GM18507 (cell line): Measurements from ENCODE around the gene COLEC11.
"Not testable (repeated sequence)": the region's sequence is repeated elsewhere in the genome, so short reads cannot be mapped to it uniquely, and the experiment has no call there.

Experiments used
- DNase-seq: peaks from one replicate; pipeline ENCODE4 v3.0.0; 2011; ENCODE audit warnings: low read depth; ENCODE audit not compliant: insufficient read length; ENCODE audit errors: extremely low spot score
- FAIRE-seq: peaks from 2 replicates; lab custom pipeline; 2011; peaks lifted over from hg19 to GRCh38; lab: Jason Lieb, UNC

Gene COLEC11

DNA sequence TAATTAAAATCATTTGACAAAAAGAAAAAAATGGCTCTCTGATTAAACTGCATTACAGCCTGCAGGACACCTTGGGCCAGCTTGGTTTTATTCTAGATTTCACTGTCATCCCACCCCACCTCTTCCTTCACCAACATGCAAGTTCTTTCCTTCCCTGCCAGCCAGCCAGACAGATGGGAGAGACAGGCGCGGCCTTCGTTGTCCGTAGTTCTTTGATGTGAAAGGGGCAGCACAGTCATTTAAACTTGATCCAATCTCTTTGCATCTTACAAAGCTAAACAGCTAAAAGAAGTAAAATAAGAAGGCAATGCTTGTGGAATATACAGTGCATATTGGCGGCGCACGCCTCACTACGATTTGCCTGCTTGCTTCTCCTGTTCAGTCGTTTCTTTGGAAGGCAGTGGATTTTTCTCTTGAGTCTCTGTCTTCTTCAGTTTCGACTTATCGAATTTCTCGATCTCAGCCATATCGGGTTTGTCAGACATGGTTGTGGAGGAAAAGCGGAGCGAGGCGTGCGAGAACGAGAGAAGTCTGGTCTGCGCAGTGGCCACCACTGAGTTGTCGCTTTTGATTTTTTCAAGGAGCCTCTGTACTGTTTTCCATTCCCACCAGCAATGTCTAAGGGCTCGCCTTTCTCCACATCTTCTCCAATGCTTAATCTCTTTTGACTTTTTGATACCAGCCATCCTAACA is 22.4 kb downstream of the COLEC11 start:
- no peak for FAIRE-seq
- no peak for DNase-seq

DNA sequence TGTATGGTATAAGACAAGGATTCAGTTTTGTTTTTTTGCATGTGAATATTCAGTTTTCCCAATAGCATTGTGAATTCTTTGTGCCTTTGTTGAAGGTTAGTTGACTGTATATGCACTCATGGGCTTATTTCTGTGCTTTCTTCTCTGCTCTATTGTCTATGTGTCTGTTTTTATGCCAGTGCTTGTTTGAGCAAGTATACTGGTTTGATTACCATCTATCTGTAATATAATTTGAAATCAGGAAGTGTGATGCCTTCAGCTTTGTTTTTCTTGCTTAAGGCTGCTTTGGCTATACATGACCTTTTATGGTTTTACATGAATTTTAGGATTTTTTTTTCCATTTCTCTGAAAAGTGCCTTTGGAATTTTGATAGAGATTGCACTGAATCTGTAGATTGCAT is 23.5 kb downstream of the COLEC11 start:
- no peak for FAIRE-seq

DNA sequence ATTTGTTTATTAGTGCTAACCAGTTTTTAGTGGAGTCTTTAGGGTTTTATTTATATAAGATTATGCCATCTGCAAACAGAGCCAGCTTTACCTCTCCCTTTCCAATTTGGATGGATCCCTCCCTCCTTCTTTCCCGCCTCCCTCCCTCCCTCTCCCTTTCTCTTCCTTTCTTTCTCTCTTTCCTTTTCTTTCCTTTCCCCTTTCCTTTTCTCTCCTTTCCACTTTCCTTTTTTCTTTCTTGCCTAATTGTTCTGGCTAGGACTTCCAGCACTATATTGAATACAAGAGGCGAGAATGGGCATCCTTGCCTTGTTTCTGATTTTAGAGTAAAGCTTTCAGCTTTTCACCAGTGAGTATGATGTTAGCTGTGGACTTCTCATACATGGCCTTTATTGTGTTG is 24.1 kb downstream of the COLEC11 start:
- FAIRE-seq (no peak), DNase-seq (no peak)

More for the DNA sequence above, 23.5 kb downstream of the COLEC11 start:
- DNase-seq: no peak

DNA sequence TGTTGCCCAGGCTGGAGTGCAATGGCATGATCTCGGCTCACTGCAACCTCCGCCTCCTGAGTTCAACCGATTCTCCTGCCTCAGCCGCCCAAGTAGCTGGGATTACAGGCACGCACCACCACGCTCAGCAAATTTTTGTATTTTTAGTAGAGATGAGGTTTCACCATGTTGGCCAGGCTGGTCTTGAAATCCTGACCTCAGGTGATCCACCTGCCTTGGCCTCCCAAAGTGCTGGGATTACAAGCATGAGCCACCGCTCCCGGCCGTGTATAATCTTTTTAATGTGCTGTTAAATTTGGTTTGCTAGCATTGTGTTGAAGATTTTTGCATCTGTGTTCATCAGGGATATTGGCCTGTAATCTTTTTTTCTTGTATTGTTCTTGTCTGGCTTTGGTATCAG is 24.7 kb downstream of the COLEC11 start:
- not testable (repeated sequence) for FAIRE-seq

DNA sequence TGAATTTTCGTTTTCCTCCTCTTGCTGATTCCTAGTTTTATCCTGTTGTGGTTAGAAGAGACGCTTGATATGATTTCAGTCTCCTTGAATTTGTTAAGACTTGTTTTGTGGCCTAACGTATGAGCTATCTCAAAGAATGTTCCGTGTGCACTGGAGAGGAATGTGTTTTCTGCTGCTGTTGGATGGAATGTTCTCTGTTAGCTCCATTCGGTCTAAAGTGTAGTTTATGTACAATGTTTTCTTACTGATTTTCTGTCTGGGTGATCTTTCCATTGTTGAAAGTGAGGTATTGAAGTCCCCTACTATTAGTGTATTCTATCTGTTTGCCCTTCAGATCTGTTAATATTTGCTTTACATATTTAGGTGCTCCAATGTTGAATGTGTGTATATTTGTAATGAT is 25.9 kb downstream of the COLEC11 start:
- DNase-seq (no peak), FAIRE-seq (no peak)

More for the DNA sequence above, 24.7 kb downstream of the COLEC11 start:
- DNase-seq: not testable (repeated sequence)

DNA sequence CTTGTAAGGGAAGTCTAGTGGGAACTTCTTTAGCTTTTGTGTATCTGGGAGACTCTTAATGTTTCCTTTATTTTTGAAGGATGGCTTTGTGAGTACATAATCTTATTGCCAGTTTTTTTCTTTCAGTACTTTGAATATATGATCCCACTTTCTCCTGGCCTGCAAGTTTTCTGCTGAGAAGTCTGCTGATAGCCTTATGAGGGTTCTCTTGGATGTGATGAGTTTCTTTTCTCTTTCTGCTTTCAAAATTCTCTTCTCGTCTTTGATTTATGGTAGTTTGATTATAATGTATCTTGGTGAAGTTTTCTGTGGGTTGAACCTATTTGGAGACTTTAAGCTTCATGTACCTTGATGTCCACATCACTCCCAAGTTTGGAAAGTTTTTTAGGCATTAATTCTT is 28.1 kb downstream of the COLEC11 start:
- no peak for DNase-seq
- FAIRE-seq: no peak

DNA sequence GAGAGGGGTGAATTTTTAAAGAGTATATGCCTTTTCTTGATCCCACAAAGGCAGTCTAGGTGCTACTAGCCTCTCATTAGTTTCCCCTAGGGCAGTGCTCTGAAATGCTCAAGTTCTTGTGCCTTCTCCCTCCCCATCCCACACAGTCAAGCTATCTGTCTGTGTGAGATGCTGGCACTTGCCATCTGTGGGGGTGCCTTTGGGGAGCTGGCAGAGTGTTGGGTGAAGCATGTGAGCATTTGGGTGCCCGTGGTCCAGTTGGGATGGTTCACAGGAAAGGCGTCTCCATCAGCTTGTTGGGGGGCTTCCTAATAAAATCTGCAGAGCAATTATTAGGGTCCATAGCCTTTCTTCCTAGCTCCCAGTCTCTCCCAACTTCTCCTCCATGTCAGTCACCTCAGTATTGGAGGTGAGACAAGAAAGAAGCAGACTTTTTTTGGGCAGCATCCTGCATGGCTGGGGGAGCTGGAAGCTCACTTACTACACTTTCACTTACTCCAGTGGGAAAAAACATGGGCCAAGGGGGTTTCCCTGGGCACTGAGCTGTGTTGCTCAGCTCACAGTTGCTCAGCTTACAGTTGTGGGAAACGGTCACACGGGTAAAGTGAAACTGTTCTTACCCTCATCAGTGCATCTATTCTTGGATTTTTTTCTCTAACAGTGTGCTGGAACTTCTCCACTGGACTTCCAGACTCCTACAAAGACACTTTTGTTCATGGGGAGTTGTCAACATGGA is 29.3 kb downstream of the COLEC11 start:
- FAIRE-seq (no peak), DNase-seq (no peak)

DNA sequence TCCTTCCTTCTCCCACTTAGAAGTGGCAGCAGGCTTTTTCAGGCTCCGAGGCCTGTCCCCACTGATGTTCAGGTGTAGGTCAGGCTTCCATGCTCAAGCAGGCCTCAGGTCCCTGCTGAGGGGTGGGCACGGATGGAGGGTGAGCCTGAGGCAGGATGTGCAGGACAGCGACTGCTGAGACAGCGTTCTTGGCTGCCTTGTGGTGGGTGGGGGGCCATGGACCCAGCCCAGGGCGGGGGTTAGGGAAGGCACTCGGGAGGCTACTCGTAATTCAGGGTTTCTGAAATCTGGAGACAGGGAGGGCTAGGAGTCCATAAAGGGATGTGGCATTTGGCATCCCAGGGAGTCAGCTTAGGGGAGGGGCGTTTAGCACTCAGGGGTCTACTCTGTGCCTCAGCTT is 30.3 kb downstream of the COLEC11 start:
- DNase-seq (no peak), FAIRE-seq (no peak)

DNA sequence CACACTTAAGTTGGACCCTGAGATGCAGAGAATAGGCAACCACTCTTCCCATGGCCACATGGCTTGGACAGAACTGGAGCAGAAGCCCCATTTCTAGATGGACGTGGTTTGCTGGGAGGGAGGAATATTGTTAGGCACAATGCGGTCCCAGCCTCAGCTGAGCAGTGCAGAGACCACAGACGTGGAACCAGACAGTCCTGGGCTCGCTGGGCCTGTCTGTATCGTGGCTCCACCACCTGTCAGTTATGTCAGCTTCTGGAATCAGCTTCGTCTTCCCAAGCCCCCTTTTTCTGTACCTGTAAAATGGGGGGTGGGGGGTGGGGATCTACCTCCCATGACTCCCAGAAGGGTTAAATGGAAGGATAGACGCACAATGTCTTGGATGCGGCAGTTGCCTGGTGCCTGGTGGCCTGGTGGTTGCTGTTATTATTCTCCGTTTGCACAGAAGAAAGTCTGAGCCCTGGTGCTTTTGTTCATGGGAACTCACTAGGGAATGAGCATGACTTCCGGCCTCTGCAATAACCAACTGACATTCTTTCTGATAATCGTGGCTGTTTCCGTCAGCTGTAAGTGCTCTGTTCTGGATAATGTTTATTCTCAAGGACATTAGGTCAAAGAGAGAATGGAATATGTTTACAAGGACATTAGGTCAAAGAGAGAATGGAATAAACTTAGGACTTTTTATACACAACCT is 31.4 kb downstream of the COLEC11 start:
- FAIRE-seq (no peak), DNase-seq (no peak)

DNA sequence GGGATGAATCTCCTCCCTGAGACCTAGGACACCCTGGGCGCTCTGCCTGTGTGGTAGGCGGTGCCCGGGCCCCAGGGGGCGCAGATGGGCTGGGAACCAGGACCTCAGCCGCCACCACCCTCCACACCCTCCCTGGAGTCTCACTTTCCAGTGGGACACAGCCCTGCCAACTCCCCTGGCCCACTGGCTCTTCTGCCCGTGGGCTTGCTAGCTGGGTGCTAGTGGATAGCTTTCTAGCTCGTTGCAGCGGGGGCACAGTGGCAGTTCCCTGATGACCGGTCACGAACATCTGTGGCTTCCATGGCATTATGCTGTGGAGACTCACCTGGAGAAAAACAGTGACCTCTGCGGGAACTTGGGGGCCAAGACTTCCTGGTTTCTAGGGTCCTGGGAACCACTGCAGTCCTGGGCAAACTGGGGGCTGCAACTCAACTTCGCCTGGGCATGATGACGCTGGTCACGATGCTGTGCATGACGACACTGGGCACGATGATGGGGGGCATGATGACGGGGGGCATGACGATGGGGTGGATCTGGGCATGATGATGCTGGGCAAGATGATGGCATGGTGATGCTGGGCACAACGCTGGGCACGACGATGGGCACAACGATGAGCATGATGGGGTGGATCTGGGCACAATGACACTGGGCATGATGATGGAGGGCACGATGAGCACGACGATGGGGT is 32.0 kb downstream of the COLEC11 start:
- FAIRE-seq: no peak

DNA sequence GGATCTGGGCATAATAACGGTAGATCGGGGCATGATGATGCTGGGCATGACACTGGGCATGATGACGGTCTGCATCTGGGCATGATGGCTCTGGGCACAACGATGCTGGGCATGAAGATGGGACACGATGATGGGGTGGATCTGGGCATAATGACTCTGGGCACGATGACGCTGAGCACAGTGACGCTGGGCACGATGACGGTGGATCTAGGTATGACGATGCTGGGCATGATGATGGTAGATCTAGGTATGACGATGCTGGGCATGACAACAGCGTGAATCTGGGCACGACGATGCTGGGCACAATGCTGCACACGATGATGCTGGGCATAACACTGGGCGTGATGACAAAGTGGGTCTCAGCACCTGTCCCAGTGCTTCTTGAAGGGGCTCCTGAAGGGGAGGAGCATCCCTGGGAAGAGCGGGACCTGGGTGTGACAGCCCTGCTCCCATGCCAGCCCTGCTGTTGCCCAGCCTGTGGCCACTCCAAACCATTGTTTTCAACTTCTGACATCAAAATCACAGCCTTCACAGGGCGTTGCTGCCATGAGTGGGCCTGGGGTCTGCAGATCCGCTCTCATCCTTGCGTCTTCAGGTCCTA is 32.7 kb downstream of the COLEC11 start:
- FAIRE-seq: no peak

More for the DNA sequence above, 32.0 kb downstream of the COLEC11 start:
- no peak for DNase-seq

DNA sequence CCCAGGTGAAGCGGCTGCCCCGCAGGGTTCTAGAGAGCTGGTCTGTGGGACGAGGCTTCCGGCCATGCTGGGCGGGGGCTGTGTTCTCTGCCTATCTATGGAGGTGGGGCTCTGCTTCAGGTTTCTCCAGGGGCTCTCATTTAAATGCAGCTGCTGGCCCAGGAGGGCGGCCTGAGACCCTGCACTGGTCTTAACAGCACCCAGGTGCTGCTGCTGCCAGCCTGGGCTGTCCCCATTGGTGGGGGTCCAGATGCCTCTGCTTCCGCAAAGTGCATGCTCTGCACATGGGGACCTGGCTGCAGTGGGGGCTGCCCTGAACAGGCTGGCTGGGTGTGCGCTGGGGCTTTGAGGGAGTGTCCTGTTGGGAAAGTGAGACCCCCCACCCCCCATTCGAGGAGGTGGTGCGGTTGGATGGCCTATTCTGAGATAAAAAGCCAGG is 33.3 kb downstream of the COLEC11 start:
- DNase-seq: no peak
- no peak for FAIRE-seq

More for the DNA sequence above, 32.7 kb downstream of the COLEC11 start:
- no peak for DNase-seq

DNA sequence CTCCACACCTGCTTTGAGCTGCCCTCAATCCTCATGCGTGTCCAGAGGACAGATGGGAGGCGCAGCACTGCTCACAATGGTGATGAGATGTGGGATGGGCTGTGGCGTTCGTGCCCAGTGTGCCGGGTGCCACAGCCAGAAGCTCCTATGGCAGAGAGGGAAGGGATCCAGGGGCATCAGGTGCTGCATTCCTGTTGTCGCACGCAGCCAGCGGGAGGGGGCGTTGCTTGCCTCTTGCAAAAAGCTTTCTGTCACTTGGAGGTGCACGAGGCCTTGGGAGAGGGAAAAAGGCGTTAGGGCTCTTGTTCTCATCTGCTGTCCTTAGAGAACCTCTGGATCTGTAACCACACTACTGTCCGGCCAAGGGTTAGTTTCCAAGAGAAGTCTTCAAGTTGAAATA is 33.9 kb downstream of the COLEC11 start:
- DNase-seq: no peak

DNA sequence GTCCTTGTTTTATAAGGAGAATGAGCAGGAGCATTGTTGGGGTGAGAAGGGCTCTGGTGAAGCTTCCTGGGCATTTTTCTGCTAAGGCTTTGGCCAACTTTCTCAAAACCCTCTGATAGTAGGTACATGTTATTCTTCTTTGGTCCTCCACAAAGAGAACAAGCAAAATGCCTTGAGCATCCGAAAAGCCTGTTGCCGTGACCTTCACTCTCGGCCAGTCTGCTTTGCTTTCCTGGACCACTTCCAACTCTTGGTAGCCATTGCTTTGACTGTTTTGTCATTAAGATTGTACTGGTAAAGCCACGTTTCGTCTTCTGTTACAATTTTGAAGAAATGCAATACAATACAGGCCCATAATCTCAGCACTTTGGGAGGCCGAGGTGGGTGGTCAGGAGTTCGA is 35.7 kb downstream of the COLEC11 start:
- no peak for FAIRE-seq
- DNase-seq: no peak

More for the DNA sequence above, 33.9 kb downstream of the COLEC11 start:
- FAIRE-seq: no peak

DNA sequence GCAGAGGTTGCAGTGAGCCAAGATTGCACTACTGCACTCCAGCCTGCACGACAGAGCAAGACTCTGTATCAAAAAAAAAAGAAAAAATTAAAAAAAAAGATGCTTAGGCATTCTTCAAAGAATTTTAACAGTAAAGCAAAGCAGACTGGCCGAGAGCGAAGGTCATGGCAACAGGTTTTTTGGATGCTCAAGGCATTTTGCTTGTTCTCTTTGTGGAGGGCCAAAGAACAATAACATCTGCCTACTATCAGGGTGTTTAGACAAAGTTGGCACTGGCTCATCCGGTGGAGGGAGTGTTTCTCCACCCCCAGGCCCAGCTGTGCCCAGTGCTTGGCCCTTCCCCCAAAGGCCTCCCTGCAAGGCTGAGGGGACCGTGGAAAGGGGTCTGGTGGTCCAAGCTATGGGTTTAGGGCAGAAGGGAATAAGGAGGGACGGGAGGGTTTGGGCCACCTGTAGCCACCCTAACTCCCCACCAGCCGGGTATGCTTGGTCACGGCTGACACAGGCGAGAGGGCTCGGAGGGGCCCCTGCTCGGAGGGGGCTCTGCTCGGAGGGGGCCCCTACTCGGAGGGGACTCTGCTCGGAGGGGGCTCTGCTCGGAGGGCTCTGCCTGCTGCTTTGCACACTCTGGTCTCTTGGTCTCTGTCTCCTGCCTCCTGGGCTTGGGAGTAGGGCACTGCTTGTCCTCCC is 36.4 kb downstream of the COLEC11 start:
- FAIRE-seq: no peak

DNA sequence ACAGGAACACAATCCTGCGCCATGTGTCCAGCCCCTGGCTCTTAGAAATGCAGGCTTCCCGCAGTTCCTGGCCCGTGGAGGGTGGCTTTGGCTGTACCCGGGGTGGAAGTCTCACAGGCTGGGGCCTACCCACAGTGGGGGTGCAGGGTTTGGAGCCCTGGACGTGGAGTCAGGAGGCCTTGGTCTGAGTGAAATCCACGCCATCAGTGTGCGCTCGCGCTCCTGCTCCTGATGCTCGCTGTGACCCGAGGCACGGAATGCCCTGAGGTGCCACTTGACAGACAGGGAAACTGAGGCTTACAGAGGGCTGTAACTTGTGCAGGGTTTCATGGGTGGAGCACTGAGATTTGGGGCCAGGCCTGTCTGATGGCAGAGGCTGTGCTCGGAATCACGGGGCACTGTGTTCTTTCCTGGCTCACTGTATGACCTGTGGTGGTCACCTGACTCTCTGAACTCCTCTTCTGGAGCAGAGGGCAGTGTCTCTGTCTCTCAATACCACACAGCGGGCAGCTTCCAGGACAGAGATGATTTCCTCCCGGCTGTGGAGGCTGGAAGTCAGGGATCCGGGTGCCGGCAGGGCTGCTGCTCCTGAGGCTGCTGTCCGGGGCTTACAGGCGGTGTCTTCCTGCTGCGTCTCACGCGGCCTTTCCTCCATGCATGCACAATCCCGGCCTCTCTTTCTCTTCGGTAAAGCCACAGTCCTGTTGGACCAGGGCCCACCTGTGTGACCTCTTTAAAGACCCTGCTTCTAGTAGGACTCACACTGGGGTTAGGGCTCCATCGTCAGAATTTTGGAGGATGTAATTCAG is 37.1 kb downstream of the COLEC11 start:
- FAIRE-seq: no peak
- no peak for DNase-seq

More for the DNA sequence above, 36.4 kb downstream of the COLEC11 start:
- DNase-seq: no peak

DNA sequence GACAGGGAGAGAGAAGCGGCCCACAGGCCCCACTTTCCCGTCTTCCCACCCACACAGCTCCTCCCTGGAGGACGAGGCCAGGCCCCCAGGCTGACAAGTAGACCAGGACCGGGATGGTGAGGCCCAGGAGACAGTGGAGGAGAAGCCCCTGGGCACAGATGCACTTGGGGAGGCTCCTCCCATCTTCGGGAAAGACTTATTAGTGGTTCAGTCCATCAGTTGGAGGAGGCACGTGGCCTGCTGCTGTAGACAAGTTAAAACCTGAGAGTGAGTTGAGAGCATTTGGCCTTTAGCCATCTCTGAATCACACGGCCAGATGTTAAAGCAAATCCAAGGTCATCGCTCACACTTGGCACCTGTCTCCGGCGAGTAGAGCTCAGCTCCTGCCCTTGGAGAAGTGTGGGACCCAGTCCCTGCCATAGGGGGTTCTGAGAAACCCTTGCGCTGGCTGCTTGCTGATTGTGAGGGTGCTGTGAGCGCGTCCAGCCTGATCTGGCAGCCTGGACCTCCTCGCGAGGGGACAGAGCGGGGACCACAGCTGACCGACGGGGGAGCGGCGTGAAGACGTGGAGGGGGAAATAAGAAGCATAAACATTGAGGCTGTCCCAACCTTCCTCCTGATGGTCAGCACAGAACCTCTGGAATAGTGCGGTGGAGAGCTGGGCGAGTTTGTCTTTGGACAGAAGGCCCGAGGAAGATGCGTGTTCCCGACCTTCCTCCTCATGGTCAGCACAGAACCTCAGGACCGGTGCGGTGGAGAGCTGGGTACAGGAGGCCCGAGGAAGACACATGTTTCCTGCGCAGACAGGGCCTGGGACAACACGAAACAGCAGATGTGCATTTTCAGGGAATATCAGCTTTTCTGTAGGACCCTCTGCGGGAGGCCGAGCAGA is 38.4 kb downstream of the COLEC11 start:
- FAIRE-seq (no peak), DNase-seq (no peak)
